ENCODE results near the gene GPR87.

Gene GPR87

GRCh38 chr3:151346292-151346691, 29.7 kb upstream of the GPR87 start:
- Histone ChIP-seq H2AFZ (ENCODE audit: low read depth) (no peak overlapping the region), H3K27ac (no peak overlapping the region), H4K20me1 (ENCODE audit: insufficient read depth) (no peaks in the 10 kb centered on the region), H3K4me1 (ENCODE audit: low read depth, poor library complexity, severe bottlenecking) (peaks cover 3% of the 10 kb centered on the region), H3K4me2 (no peak overlapping the region), H3K27me3 (ENCODE audit: insufficient read depth, low read depth) (no peaks in the 10 kb centered on the region), H3K36me3 (ENCODE audit: insufficient read depth) (no peaks in the 10 kb centered on the region), H3K9ac (no peak overlapping the region), H3K4me3 (IDR thresholded peaks at IDR 0.05; ENCODE audit: insufficient read depth, low read depth, low read length) (no peak overlapping the region), H3K79me2 (ENCODE audit: insufficient read depth, low read depth) (no peaks in the 10 kb centered on the region)
- TF ChIP-seq, protein P1, sequence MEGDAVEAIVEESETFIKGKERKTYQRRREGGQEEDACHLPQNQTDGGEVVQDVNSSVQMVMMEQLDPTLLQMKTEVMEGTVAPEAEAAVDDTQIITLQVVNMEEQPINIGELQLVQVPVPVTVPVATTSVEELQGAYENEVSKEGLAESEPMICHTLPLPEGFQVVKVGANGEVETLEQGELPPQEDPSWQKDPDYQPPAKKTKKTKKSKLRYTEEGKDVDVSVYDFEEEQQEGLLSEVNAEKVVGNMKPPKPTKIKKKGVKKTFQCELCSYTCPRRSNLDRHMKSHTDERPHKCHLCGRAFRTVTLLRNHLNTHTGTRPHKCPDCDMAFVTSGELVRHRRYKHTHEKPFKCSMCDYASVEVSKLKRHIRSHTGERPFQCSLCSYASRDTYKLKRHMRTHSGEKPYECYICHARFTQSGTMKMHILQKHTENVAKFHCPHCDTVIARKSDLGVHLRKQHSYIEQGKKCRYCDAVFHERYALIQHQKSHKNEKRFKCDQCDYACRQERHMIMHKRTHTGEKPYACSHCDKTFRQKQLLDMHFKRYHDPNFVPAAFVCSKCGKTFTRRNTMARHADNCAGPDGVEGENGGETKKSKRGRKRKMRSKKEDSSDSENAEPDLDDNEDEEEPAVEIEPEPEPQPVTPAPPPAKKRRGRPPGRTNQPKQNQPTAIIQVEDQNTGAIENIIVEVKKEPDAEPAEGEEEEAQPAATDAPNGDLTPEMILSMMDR (conservative IDR thresholded peaks at IDR 0.05; ENCODE audit: low read depth, low read length): no peak

- Histone ChIP-seq H2AFZ (ENCODE audit: low read depth) (no peak overlapping the region), H3K9ac (no peak overlapping the region), H3K4me2 (no peak overlapping the region), H3K4me3 (IDR thresholded peaks at IDR 0.05; ENCODE audit: insufficient read depth, low read depth, low read length) (no peak overlapping the region), H3K27me3 (ENCODE audit: insufficient read depth, low read depth) (no peaks in the 10 kb centered on the region), H3K36me3 (ENCODE audit: insufficient read depth) (no peaks in the 10 kb centered on the region), H3K27ac (no peak overlapping the region), H4K20me1 (ENCODE audit: insufficient read depth) (no peaks in the 10 kb centered on the region), H3K79me2 (ENCODE audit: insufficient read depth, low read depth) (no peaks in the 10 kb centered on the region), H3K4me1 (ENCODE audit: low read depth, poor library complexity, severe bottlenecking) (no peaks in the 10 kb centered on the region)
- TF ChIP-seq, protein P1 (conservative IDR thresholded peaks at IDR 0.05; ENCODE audit: low read depth, low read length): no peak
These were observed 29.2 kb upstream of the GPR87 start for GRCh38 chr3:151345859-151346258.

DNA sequence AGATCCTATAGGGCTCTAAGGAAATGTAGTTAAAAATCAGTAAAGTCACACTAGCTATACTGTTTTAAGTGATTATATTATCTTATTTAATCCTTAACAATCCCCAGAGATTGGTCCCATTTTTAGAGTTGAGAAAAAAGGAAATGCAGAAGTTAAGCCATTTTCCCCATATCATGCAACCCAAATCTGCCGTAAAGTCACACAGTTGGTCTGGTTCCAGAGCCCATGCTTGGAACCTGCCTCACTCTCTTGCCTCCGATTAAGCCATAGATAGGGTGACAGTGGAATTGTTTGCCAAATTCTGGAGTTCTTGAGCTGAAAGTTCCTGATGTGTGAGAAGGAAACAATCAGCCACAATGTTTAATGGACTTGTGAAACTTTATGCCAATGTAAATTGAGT, 15.1 kb upstream of the GPR87 start:
- no peak overlapping the region for H3K4me2 ChIP-seq
- no peaks in the 10 kb centered on the region for H3K36me3 ChIP-seq (ENCODE audit: insufficient read depth)
- no peak overlapping the region for H3K27ac ChIP-seq
- TF ChIP-seq, protein P1 (conservative IDR thresholded peaks at IDR 0.05; ENCODE audit: low read depth, low read length): no peak
- H2AFZ ChIP-seq (ENCODE audit: low read depth): no peak overlapping the region
- no peaks in the 10 kb centered on the region for H4K20me1 ChIP-seq (ENCODE audit: insufficient read depth)
- H3K27me3 ChIP-seq (ENCODE audit: insufficient read depth, low read depth): no peaks in the 10 kb centered on the region
- H3K4me1 ChIP-seq (ENCODE audit: low read depth, poor library complexity, severe bottlenecking): no peaks in the 10 kb centered on the region
- no peaks in the 10 kb centered on the region for H3K79me2 ChIP-seq (ENCODE audit: insufficient read depth, low read depth)
- no peak overlapping the region for H3K9ac ChIP-seq
- no peak overlapping the region for H3K4me3 ChIP-seq (IDR thresholded peaks at IDR 0.05; ENCODE audit: insufficient read depth, low read depth, low read length)

DNA sequence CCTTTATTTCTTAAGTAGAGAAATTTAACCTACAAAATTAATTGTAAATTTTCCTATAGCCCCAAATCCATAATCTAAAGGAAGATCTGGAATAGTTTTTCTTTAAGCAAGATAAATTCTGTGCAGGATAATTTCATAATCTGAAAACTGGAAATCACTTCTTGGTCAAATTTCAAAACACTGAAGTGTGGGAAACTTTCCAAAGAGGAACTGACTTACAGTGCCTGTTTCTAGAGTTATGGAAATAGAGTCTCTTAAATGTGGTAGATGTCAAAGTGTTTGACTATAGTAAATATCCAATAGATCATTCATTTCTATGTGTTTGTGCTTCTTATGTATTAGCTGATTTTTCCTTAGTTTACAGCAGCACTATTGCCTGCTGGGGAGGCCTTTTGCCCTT, 14.3 kb upstream of the GPR87 start:
- Histone ChIP-seq H2AFZ (ENCODE audit: low read depth) (no peak overlapping the region), H3K4me3 (IDR thresholded peaks at IDR 0.05; ENCODE audit: insufficient read depth, low read depth, low read length) (no peak overlapping the region), H3K36me3 (ENCODE audit: insufficient read depth) (no peaks in the 10 kb centered on the region), H3K79me2 (ENCODE audit: insufficient read depth, low read depth) (no peaks in the 10 kb centered on the region), H3K9ac (no peak overlapping the region), H3K4me2 (no peak overlapping the region), H3K27ac (no peak overlapping the region), H3K4me1 (ENCODE audit: low read depth, poor library complexity, severe bottlenecking) (no peaks in the 10 kb centered on the region), H3K27me3 (ENCODE audit: insufficient read depth, low read depth) (no peaks in the 10 kb centered on the region), H4K20me1 (ENCODE audit: insufficient read depth) (no peaks in the 10 kb centered on the region)
- TF ChIP-seq, protein P1 (conservative IDR thresholded peaks at IDR 0.05; ENCODE audit: low read depth, low read length): no peak

All from KMS-11 (cell line).